ENCODE results near the gene ZP3. TPM values are rescaled to one million over a fixed set of nuclear protein-coding genes. Genes with fewer than 3 reads are reported as not detected.
"Not testable (repeated sequence)": the region's sequence is repeated elsewhere in the genome, so short reads cannot be mapped to it uniquely, and the experiment has no call there.

Gene ZP3
- total and polyA plus RNA-seq, 8 donors, result 1.0 to 13.8 (median 3.1) TPM

DNA sequence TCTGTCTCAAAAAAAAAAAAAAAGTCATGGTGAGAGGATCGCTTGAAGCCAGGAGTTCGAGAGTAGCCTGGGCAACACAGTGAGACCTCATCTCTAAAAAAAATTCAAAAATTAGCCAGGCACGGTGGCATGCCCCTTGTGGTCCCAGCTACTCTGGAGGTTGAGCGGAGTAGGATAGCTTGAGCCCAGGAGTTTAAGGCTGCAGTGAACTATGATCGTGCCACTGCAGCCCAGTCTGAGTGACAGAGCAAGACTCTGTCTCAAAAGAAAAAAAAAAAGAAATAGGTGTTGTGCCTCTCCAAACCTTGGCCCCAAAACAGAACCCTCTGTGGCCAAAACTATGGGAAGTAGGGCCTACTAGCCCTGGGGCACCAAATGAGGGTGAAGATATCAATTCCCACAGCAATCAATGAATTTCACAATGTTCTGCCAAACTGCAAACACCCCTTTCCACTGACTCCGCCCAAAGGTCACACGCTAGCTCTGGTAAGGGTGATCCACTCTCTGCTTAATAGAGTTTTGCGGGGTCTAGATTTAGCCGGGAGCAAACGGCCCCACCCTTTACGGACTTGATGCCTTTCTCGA, 32.1 kb upstream of the ZP3 start:
- Histone ChIP-seq H3K4me3 (peak overlapping the region in 1 of 2 donors; percentile 73), H3K36me3 (no peaks in the 10 kb centered on the region), H3K4me1 (peaks cover under 1 to 40% of the 10 kb centered on the region in 2 donors), H3K9me3 (no peaks in the 10 kb centered on the region), H3K27me3 (no peaks in the 10 kb centered on the region), H3K27ac (peak overlapping the region; percentile 87 to 91)
- DNase-seq (no peak), ATAC-seq (no peak)
- TF ChIP-seq, protein P1, sequence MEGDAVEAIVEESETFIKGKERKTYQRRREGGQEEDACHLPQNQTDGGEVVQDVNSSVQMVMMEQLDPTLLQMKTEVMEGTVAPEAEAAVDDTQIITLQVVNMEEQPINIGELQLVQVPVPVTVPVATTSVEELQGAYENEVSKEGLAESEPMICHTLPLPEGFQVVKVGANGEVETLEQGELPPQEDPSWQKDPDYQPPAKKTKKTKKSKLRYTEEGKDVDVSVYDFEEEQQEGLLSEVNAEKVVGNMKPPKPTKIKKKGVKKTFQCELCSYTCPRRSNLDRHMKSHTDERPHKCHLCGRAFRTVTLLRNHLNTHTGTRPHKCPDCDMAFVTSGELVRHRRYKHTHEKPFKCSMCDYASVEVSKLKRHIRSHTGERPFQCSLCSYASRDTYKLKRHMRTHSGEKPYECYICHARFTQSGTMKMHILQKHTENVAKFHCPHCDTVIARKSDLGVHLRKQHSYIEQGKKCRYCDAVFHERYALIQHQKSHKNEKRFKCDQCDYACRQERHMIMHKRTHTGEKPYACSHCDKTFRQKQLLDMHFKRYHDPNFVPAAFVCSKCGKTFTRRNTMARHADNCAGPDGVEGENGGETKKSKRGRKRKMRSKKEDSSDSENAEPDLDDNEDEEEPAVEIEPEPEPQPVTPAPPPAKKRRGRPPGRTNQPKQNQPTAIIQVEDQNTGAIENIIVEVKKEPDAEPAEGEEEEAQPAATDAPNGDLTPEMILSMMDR (IDR thresholded peaks at IDR 0.05), result no peak
- intact Hi-C loops (cut with DNase I), result no loop called here

DNA sequence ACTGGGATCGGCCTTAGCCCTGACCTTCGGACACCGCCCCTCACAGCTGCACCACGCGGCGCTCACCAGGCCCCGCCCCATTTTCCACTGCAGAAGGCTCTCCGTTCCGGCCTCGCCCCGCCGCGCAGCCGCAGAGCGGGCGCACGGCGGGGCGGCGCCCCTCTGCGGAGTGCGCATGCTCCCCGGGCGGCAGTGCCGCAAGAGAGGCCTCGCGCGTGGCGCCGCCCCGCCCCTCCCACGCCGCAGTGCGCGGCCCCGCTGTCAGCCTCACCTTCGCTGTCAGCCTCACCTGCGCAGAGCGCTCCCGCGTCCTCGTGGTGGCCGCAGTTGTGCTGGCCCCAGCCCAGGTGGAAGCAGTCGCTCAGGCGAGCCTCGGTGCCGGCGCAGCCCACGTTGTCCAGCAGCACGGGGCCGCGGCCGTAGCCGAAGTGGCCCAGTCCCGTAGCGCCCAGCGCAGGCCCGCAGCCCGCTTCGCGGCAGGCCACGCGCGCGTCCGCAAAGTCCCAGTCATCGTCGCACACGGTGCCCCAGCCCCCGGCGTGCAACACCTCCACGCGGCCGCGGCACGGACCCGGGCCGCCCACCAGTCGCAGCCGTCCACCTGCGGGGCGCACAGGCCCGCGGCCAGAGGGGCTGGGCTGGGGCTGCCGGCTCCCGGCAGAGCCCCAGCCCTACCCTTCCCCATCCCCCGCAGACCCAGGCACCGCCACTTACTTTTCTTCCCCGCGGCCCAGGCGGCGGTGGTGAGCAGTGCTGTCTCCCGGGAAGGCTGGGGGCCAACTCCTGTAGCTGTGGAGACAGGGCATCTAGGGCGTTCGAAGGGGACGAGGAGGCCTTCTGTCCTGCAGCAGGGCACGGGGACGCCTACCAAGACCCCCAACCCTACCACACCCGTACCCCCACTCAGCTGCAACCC, 31.4 kb upstream of the ZP3 start:
- Histone ChIP-seq H3K27me3 (no peaks in the 10 kb centered on the region), H3K27ac (peak overlapping the region; percentile 87 to 91), H3K4me1 (peaks cover 5 to 44% of the 10 kb centered on the region in 2 donors), H3K4me3 (peak overlapping the region; percentile 73 to 76), H3K9me3 (no peaks in the 10 kb centered on the region), H3K36me3 (no peaks in the 10 kb centered on the region)
- peak; percentile 88 to 97 (median 96) for DNase-seq
- peak; percentile 90 for ATAC-seq
- intact Hi-C loops (cut with DNase I), result no loop called here
- TF ChIP-seq, protein P1 (IDR thresholded peaks at IDR 0.05), result no peak

DNA sequence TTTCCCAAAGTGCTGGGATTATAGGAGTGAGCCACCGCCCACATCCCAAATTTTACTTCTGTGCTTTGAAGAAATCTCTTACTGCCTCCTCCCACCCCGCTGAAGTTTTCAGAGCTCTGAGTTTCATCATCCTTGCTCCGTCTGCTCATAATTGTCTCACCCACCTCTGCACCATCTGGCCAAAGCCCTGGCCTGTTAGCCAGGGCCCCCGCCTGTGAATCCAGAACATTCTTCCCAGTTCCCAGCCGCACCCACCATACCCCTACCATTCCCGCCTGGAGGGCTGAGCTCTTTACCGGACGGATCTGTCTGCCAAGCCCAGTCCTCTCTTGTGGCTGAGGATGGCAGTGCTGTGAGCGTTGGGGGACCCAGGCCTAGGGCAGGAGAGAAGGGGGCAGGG, 29.8 kb upstream of the ZP3 start:
- peaks cover 5 to 36% of the 10 kb centered on the region in 2 donors for H3K4me1 ChIP-seq
- no peaks in the 10 kb centered on the region for H3K36me3 ChIP-seq
- H3K27ac ChIP-seq, result no peak overlapping the region
- no peak for DNase-seq
- H3K9me3 ChIP-seq, result no peaks in the 10 kb centered on the region
- intact Hi-C loops (cut with DNase I), result no loop called here
- no peak for ATAC-seq
- H3K4me3 ChIP-seq, result no peak overlapping the region
- TF ChIP-seq, protein P1 (IDR thresholded peaks at IDR 0.05), result no peak
- no peaks in the 10 kb centered on the region for H3K27me3 ChIP-seq

DNA sequence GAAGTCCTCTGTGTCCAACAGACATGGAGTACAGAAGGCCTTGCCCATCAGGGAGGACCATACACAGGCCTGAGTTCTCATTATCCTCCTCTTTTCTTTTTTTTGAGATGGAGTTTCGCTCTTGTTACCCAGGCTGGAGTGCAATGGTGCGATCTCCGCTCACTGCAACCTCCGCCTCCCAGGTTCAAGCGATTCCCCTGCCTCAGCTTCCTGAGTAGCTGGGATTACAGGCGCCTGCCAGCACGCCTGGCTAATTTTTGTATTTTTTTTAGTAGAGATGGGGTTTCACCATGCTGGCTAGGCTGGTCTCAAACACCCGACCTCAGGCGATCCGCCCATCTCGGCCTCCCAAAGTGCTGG, 29.2 kb upstream of the ZP3 start:
- DNase-seq; H3K4me3 ChIP-seq; H3K36me3 ChIP-seq; ATAC-seq; intact Hi-C loops (cut with DNase I); H3K27me3 ChIP-seq; H3K9me3 ChIP-seq; H3K27ac ChIP-seq: not testable (repeated sequence)
- H3K4me1 ChIP-seq, result peaks cover 5 to 36% of the 10 kb centered on the region in 2 donors

DNA sequence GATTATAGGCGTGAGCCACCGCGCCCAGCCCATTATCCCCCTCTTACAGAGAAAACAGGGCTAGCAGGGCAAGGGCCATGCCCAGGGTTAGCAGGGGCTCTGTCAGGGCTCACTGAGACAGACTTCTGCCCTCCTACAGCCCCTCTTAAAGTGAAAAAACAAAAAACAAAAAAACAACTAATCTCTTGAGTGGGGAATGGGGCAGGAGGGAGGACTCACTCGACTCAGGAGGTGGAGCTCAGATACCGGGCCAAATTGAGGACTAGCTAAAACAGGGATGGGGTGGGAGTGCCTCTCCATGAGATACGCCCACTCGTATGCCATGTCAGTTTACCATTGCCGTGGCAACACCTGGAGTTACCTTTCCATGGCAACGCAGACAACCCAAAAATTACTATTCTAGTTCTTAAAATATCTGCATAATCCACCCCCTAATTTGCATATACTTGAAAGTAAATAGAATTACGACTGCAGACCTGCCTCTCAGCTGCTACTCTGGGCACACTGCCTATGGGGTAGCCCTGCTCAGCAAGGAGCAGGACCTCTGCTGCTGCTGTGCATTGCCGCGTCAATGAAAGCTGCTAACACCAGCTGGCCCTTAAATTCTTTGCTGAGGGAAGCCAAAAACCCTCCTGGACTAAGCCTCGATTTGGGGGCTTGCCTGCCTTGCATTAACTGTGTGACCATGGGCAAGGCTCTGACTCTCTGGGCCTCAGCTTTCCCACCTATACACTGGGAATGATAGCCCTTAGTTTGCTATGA, 28.6 kb upstream of the ZP3 start:
- H3K27me3 ChIP-seq, result no peaks in the 10 kb centered on the region
- H3K9me3 ChIP-seq, result no peaks in the 10 kb centered on the region
- intact Hi-C loops (cut with DNase I), result no loop called here
- no peak overlapping the region for H3K27ac ChIP-seq
- ATAC-seq (no peak), DNase-seq (peak in 1 of 4 donors; percentile 66)
- TF ChIP-seq, protein P1 (IDR thresholded peaks at IDR 0.05), result no peak
- no peaks in the 10 kb centered on the region for H3K36me3 ChIP-seq
- H3K4me1 ChIP-seq, result peaks cover 5 to 36% of the 10 kb centered on the region in 2 donors
- H3K4me3 ChIP-seq, result no peak overlapping the region
